H1 (cell line): ENCODE measurements around the gene AVPI1. TPM values are rescaled to one million over a fixed set of nuclear protein-coding genes. Genes with fewer than 3 reads are reported as not detected.
A peak's percentile ranks its signal among the peaks of the same experiment; 100 is the strongest.

Experiments
- CTCF ChIA-PET: fragments of 300-600 bp; sonication (Branson Sonifier 250); formaldehyde crosslinking; loops from one replicate; lab custom pipeline; 2021; ENCODE audit not compliant: partially characterized antibody; lab: Charles Lee
- POLR2A ChIA-PET: fragments of 300-600 bp; sonication (Branson Sonifier 250); formaldehyde crosslinking; loops from one replicate; lab custom pipeline; 2021; ENCODE audit warnings: inconsistent platforms; ENCODE audit not compliant: partially characterized antibody; lab: Charles Lee
- DNase-seq, 2 experiments: peaks; one replicate each; pipeline versions ENCODE4 v3.0.0 to v3.0.0-alpha.2; 2010 to 2022; ENCODE audit warnings: low spot score in 2 of 2, low read depth in 1 of 2, mixed read lengths in 1 of 2
- FAIRE-seq: peaks from 2 replicates; lab custom pipeline; 2011; peaks lifted over from hg19 to GRCh38; lab: Jason Lieb, UNC
- H2AFZ ChIP-seq: 2 replicates; pipeline ENCODE4 v1.8.1; 2012; ENCODE audit warnings: low read length, inconsistent platforms
- H2AK5ac ChIP-seq: 2 replicates; pipeline ENCODE4 v1.6.1; 2013; ENCODE audit warnings: low read depth, low read length
- H2BK120ac ChIP-seq: replicated peaks from 2 replicates; pipeline ENCODE3; 2013; ENCODE audit warnings: low read depth, low read length, inconsistent platforms
- H2BK12ac ChIP-seq: 2 replicates; pipeline ENCODE4 v1.6.1; 2013; ENCODE audit warnings: low read depth, low read length
- H2BK15ac ChIP-seq: 2 replicates; pipeline ENCODE4 v1.6.1; 2013; ENCODE audit warnings: low read length
- H2BK20ac ChIP-seq: 2 replicates; pipeline ENCODE4 v1.6.1; 2013; ENCODE audit warnings: low read length
- H2BK5ac ChIP-seq: 2 replicates; pipeline ENCODE4 v1.6.1; 2013; ENCODE audit warnings: low read depth, low read length
- H3K14ac ChIP-seq: 2 replicates; pipeline ENCODE4 v1.6.1; 2013; ENCODE audit warnings: inconsistent platforms; ENCODE audit not compliant: insufficient read length
- H3K18ac ChIP-seq: 2 replicates; pipeline ENCODE4 v1.6.1; 2013; ENCODE audit warnings: low read length; ENCODE audit errors: extremely low read depth
- H3K23ac ChIP-seq: 2 replicates; pipeline ENCODE4 v1.6.1; 2013; ENCODE audit warnings: inconsistent platforms; ENCODE audit not compliant: insufficient read length
- H3K23me2 ChIP-seq: 2 replicates; pipeline ENCODE4 v1.6.1; 2013; ENCODE audit warnings: low read depth, low read length
- H3K27ac ChIP-seq: 2 replicates; pipeline ENCODE4 v1.6.1; 2011; ENCODE audit warnings: low read depth, low read length, inconsistent platforms
- H3K27me3 ChIP-seq, 4 experiments: replicated peaks in 1 of 4; 1 replicate in 1 of 4; 2 replicates in 3 of 4; pipeline versions ENCODE4 v1.6.1 to v1.8.1; 2011 to 2013; ENCODE audit warnings: low read length in 3 of 4, mild to moderate bottlenecking in 3 of 4, inconsistent platforms in 2 of 4, mixed read lengths in 2 of 4, moderate library complexity in 1 of 4; ENCODE audit not compliant: control insufficient read depth in 3 of 4, insufficient read depth in 3 of 4; ENCODE audit errors: extremely low read depth in 1 of 4
- H3K36me3 ChIP-seq, 4 experiments: 2 replicates each; pipeline versions ENCODE4 v1.6.1 to v1.8.1; 2011 to 2013; ENCODE audit warnings: mild to moderate bottlenecking in 4 of 4, low read length in 3 of 4, moderate library complexity in 2 of 4, control low read depth in 1 of 4, inconsistent platforms in 1 of 4; ENCODE audit not compliant: insufficient read depth in 4 of 4, control insufficient read depth in 2 of 4
- H3K4ac ChIP-seq: replicated peaks from 2 replicates; pipeline ENCODE3; 2013; ENCODE audit warnings: low read length, low read depth, mixed read lengths, inconsistent platforms; ENCODE audit not compliant: insufficient read length
- H3K4me1 ChIP-seq, 4 experiments: replicated peaks in 1 of 4; 1 replicate in 1 of 4; 2 replicates in 3 of 4; pipeline versions ENCODE4 v1.6.1 to v1.8.1; 2011 to 2013; ENCODE audit warnings: low read length in 3 of 4, inconsistent platforms in 2 of 4, mixed read lengths in 1 of 4; ENCODE audit not compliant: insufficient read depth in 4 of 4, control insufficient read depth in 3 of 4
- H3K4me2 ChIP-seq, 2 experiments: 2 replicates each; pipeline versions ENCODE4 v1.6.1 to v1.8.1; 2011 to 2013; ENCODE audit warnings: low read depth in 2 of 2, low read length in 2 of 2, control low read depth in 1 of 2, inconsistent platforms in 1 of 2, mild to moderate bottlenecking in 1 of 2; ENCODE audit not compliant: insufficient read depth in 1 of 2
- H3K4me3 ChIP-seq, 4 experiments: fragments of 200-600, 300-600 bp in 1 of 4; sonication (generic), shearing (Covaris generic), sonication (Bioruptor Twin) in 1 of 4; 2 replicates each; pipeline versions ENCODE4 v1.5.1 to v1.8.1; 2011 to 2016; ENCODE audit warnings: low read length in 4 of 4, low read depth in 3 of 4, control low read depth in 2 of 4, inconsistent platforms in 2 of 4, mild to moderate bottlenecking in 2 of 4, mixed read lengths in 1 of 4, moderate library complexity in 1 of 4; ENCODE audit not compliant: insufficient read depth in 2 of 4; ENCODE audit errors: extremely low read depth in 1 of 4
- H3K56ac ChIP-seq: replicated peaks from 2 replicates; pipeline ENCODE3; 2013; ENCODE audit warnings: low read depth, mild to moderate bottlenecking, mixed read lengths, low read length, inconsistent platforms; ENCODE audit not compliant: insufficient read length
- H3K79me1 ChIP-seq: 2 replicates; pipeline ENCODE4 v1.6.1; 2013; ENCODE audit warnings: low read depth, low read length, control low read depth
- H3K79me2 ChIP-seq, 2 experiments: 2 replicates each; pipeline versions ENCODE4 v1.6.1 to v1.8.1; 2012 to 2013; ENCODE audit warnings: low read length in 2 of 2, mild to moderate bottlenecking in 2 of 2, inconsistent platforms in 1 of 2; ENCODE audit not compliant: insufficient read depth in 2 of 2, control insufficient read depth in 1 of 2
- H3K9ac ChIP-seq, 4 experiments: replicated peaks in 1 of 4; 1 replicate in 1 of 4; 2 replicates in 3 of 4; pipeline versions ENCODE4 v1.6.1 to v1.8.1; 2011 to 2013; ENCODE audit warnings: low read depth in 3 of 4, low read length in 3 of 4, control low read depth in 2 of 4, mild to moderate bottlenecking in 2 of 4, moderate library complexity in 2 of 4, inconsistent platforms in 1 of 4; ENCODE audit errors: extremely low read depth in 1 of 4
- H3K9me3 ChIP-seq, 2 experiments: 2 replicates each; pipeline versions ENCODE4 v1.6.1 to v1.8.1; 2012 to 2013; ENCODE audit warnings: mild to moderate bottlenecking in 2 of 2, moderate library complexity in 2 of 2, control low read depth in 1 of 2, inconsistent platforms in 1 of 2, low read depth in 1 of 2, low read length in 1 of 2, mixed read lengths in 1 of 2; ENCODE audit not compliant: insufficient read depth in 2 of 2
- H4K20me1 ChIP-seq, 2 experiments: replicated peaks in 1 of 2; 2 replicates each; pipeline versions ENCODE3 to v1.8.1; 2011 to 2013; ENCODE audit warnings: inconsistent platforms in 2 of 2, low read length in 2 of 2, mild to moderate bottlenecking in 1 of 2; ENCODE audit not compliant: insufficient read depth in 2 of 2, control insufficient read depth in 1 of 2
- H4K5ac ChIP-seq: 2 replicates; pipeline ENCODE4 v1.6.1; 2013; ENCODE audit warnings: low read length, low read depth, mixed read lengths, inconsistent platforms; ENCODE audit not compliant: insufficient read length
- H4K8ac ChIP-seq: 2 replicates; pipeline ENCODE4 v1.8.0; 2013; ENCODE audit warnings: mild to moderate bottlenecking, moderate library complexity, low read length, inconsistent platforms; ENCODE audit not compliant: insufficient read depth; ENCODE audit errors: extremely low read depth
- H4K91ac ChIP-seq: replicated peaks from 2 replicates; pipeline ENCODE3; 2013; ENCODE audit warnings: low read length, mixed read lengths, inconsistent platforms; ENCODE audit not compliant: insufficient read length
- EZH2 ChIP-seq: fragments of 200-600 bp; sonication (generic); IDR thresholded peaks from 2 replicates; pipeline ENCODE4 v1.7.1; 2012; ENCODE audit warnings: low read depth, mild to moderate bottlenecking, moderate library complexity, low read length, inconsistent platforms; ENCODE audit not compliant: severe bottlenecking
- RAD21 ChIP-seq, 2 experiments: IDR thresholded peaks in 1 of 2; conservative IDR thresholded peaks in 1 of 2; 2 replicates each; pipeline ENCODE4 v1.6.1; 2011; ENCODE audit warnings: low read depth in 2 of 2, low read length in 2 of 2, improper control_type of control experiment in 1 of 2, inconsistent platforms in 1 of 2, mild to moderate bottlenecking in 1 of 2, moderate library complexity in 1 of 2
- WGBS, 2 experiments: shearing (Covaris generic) in 1 of 2; methylation state at CpG; one replicate each; pipeline versions ENCODE4 v1.1.6 to v1.1.7; 2013 to 2015; ENCODE audit warnings: low lambda C conversion rate in 2 of 2, mixed read lengths in 2 of 2, inconsistent platforms in 1 of 2, low coverage in 1 of 2, missing lambda C conversion rate in 1 of 2; ENCODE audit not compliant: insufficient replicate concordance in 2 of 2, insufficient coverage in 1 of 2, insufficient read length in 1 of 2; ENCODE audit errors: extremely low coverage in 1 of 2, missing lambda C conversion rate in 1 of 2; 5-methylcytosine and 5-hydroxymethylcytosine counted together
- polyA plus RNA-seq, 7 experiments: library from polyadenylated mRNA; depleted of rRNA in 3 of 7; stranded (reverse) in 5 of 7; unstranded in 2 of 7; fragments of >200 nt in 5 of 7; fragments of 200-250 nt in 2 of 7; gene quantifications; 1 replicate in 5 of 7; 2 replicates in 1 of 7; 4 replicates in 1 of 7; pipeline versions ENCODE4 v1.2.1 to v1.2.3, GENCODE V29; 2011 to 2013; ENCODE audit warnings: missing spikeins in 2 of 7, mixed read lengths in 2 of 7
- total RNA-seq: library from RNA; stranded (reverse); fragmentation: NEBNext Ultra II Directional; extraction: Animal tissue kit (Norgen Biotek cat#: 25700); gene quantifications from 2 replicates; pipeline ENCODE4 v1.2.1, GENCODE V29; 2021
- TF ChIP-seq, protein P1 (sequence below), 3 experiments: IDR thresholded peaks; 1 replicate in 2 of 3; 2 replicates in 1 of 3; pipeline versions ENCODE4 v1.5.1 to v1.6.1; 2011; ENCODE audit warnings: low read length in 3 of 3, mild to moderate bottlenecking in 3 of 3, inconsistent platforms in 2 of 3, low read depth in 1 of 3, moderate library complexity in 1 of 3; ENCODE audit not compliant: insufficient read depth in 1 of 3; ENCODE audit errors: control extremely low read depth in 1 of 3

Gene AVPI1
- total and polyA plus RNA-seq, 2 of the 8 experiments (the other 6 are each of a cell fraction or from before 2014, with no cell fraction given): 9.0 to 13.5 TPM

DNA sequence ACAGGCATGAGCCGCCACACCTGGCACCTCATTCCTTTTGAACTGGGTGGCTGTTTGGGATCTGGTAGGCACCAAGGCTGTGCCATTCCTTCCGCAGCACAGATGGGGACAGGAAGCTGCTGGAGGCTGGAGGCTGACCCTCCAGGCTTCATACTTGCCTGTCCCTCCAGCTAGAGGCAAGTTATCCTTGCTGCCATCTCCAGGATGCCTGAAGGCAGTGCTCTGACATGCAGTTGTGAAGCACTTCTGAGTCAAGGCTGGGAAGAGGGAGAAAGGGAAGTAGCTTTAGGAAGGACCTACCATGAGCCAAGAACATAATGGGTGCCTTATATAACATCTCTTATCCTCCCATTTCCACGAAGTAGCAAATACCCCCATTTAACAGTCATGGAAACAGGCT lies 36.0 kb upstream of the AVPI1 start:
- H3K18ac ChIP-seq: no peak overlapping the region
- H4K5ac ChIP-seq: no peak overlapping the region
- H3K23me2 ChIP-seq: no peaks in the 10 kb centered on the region
- no peak overlapping the region for H2BK5ac ChIP-seq
- no peak overlapping the region for H2BK12ac ChIP-seq
- POLR2A ChIA-PET: interaction anchor here (1.6 to 15.1 kb wide), 5 partner anchors 10 to 39 kb away, joined by 5 to 234 read pairs (median 7); partner anchors contain the start of genes AVPI1, MARVELD1 and ZFYVE27
- no peak for FAIRE-seq
- H3K14ac ChIP-seq: no peak overlapping the region
- H2AK5ac ChIP-seq: no peak overlapping the region
- no peak overlapping the region for H3K4ac ChIP-seq
- H2AFZ ChIP-seq: no peak overlapping the region
- no peaks in the 10 kb centered on the region for H4K20me1 ChIP-seq
- H3K79me1 ChIP-seq: 0 out of 2 replicates have a peak, but pooled peaks cover 2% of the 10 kb centered on the region
- 75% methylated on average over 3 of the region's 3 CpGs; no CpG with 5 or more reads in 1 of the 2 experiments for WGBS, 2 experiments
- H3K56ac ChIP-seq: no peak overlapping the region
- no peaks in the 10 kb centered on the region for H3K27me3 ChIP-seq
- no peaks in the 10 kb centered on the region for H3K9me3 ChIP-seq
- H4K91ac ChIP-seq: no peak overlapping the region
- peak overlapping the region; percentile 57; the same call in 1 of the 2 replicates for H4K8ac ChIP-seq
- H3K27ac ChIP-seq: no peak overlapping the region
- no peak overlapping the region for H3K4me3 ChIP-seq
- H3K79me2 ChIP-seq: no peaks in the 10 kb centered on the region
- H3K4me1 ChIP-seq: peaks cover 0 to 10% (median 7%) of the 10 kb centered on the region in 4 experiments; a peak in 4 of 7 replicates
- TF ChIP-seq, protein P1, sequence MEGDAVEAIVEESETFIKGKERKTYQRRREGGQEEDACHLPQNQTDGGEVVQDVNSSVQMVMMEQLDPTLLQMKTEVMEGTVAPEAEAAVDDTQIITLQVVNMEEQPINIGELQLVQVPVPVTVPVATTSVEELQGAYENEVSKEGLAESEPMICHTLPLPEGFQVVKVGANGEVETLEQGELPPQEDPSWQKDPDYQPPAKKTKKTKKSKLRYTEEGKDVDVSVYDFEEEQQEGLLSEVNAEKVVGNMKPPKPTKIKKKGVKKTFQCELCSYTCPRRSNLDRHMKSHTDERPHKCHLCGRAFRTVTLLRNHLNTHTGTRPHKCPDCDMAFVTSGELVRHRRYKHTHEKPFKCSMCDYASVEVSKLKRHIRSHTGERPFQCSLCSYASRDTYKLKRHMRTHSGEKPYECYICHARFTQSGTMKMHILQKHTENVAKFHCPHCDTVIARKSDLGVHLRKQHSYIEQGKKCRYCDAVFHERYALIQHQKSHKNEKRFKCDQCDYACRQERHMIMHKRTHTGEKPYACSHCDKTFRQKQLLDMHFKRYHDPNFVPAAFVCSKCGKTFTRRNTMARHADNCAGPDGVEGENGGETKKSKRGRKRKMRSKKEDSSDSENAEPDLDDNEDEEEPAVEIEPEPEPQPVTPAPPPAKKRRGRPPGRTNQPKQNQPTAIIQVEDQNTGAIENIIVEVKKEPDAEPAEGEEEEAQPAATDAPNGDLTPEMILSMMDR (IDR thresholded peaks at IDR 0.05; ENCODE audit: control extremely low read depth in 1 of 3, insufficient read depth in 1 of 3, low read depth in 1 of 3, low read length in 3 of 3): peak in 1 of 3 experiments; percentile 25; a peak in 1 of 4 replicates
- TF ChIP-seq EZH2: no peak
- peak in 1 of 2 experiments; percentile 20; a peak in 1 of 4 replicates for TF ChIP-seq RAD21 (IDR thresholded peaks at IDR 0.05 in 1 of 2, conservative IDR thresholded peaks at IDR 0.05 in 1 of 2; ENCODE audit: low read depth in 2 of 2, low read length in 2 of 2)
- H2BK20ac ChIP-seq: no peak overlapping the region
- no peak overlapping the region for H3K9ac ChIP-seq
- H3K23ac ChIP-seq: no peak overlapping the region
- no peak for DNase-seq
- no peak overlapping the region for H3K4me2 ChIP-seq
- CTCF ChIA-PET: interaction anchor here (1.0 to 15.1 kb wide), 6 partner anchors 10 to 47 kb away, joined by 4 to 773 read pairs (median 8); partner anchors contain the start of gene MARVELD1
- H2BK15ac ChIP-seq: no peak overlapping the region
- H2BK120ac ChIP-seq: no peak overlapping the region
- peaks cover 0 to 4% (median 0%) of the 10 kb centered on the region in 4 experiments; a peak in 1 of 8 replicates for H3K36me3 ChIP-seq
